IMR-90 (cell line): ENCODE results near the gene HOXB1. TPM values are rescaled to one million over a fixed set of nuclear protein-coding genes. Genes with fewer than 3 reads are reported as not detected.

Experiments used
- ATAC-seq: fragments of 200-7000 bp; cut with Tn5 transposase; 2 replicates; pipeline ENCODE4 v1.9.1; 2020; ENCODE audit warnings: low read depth, mild to moderate bottlenecking, moderate library complexity
- BruUV-seq: library from RNA; stranded (reverse); fragments of 400-500 nt; replicated peaks from 2 replicates; lab custom pipeline; 2021; lab: Mats Ljungman, UMichigan
- CTCF ChIA-PET: fragments of 300-600 bp; formaldehyde crosslinking; extraction: SDS; loops from one replicate; lab custom pipeline; 2021; ENCODE audit warnings: antibody characterized with exemption; lab: Yijun Ruan, JAX
- POLR2A ChIA-PET: fragments of 300-600 bp; sonication (Branson Sonifier 250); formaldehyde crosslinking; loops from one replicate; lab custom pipeline; 2022; ENCODE audit warnings: antibody characterized with exemption; ENCODE audit not compliant: unreplicated experiment; lab: Charles Lee
- DNase-seq: peaks from one replicate; pipeline ENCODE4 v3.0.0; 2013
- H2AFZ ChIP-seq: replicated peaks from 2 replicates; pipeline ENCODE3; 2013; ENCODE audit warnings: low read length, mild to moderate bottlenecking; ENCODE audit not compliant: poor library complexity
- H2AK5ac ChIP-seq: 2 replicates; pipeline ENCODE4 v1.6.1; 2013; ENCODE audit warnings: low read depth, low read length, inconsistent platforms
- H2AK9ac ChIP-seq: replicated peaks from 2 replicates; pipeline ENCODE3; 2013; ENCODE audit warnings: mild to moderate bottlenecking, low read depth, low read length, moderate library complexity; ENCODE audit not compliant: poor library complexity
- H2BK120ac ChIP-seq: 2 replicates; pipeline ENCODE4 v1.6.1; 2013; ENCODE audit warnings: low read depth, low read length, inconsistent platforms
- H2BK15ac ChIP-seq: 3 replicates; pipeline ENCODE4 v1.6.1; 2013; ENCODE audit warnings: low read depth, low read length, inconsistent platforms
- H2BK20ac ChIP-seq: 2 replicates; pipeline ENCODE4 v1.6.1; 2013; ENCODE audit warnings: low read depth, mild to moderate bottlenecking, inconsistent platforms, low read length, moderate library complexity
- H2BK5ac ChIP-seq: 2 replicates; pipeline ENCODE4 v1.6.1; 2013; ENCODE audit warnings: mild to moderate bottlenecking, low read depth, low read length, inconsistent platforms; ENCODE audit not compliant: poor library complexity, severe bottlenecking
- H3K14ac ChIP-seq: replicated peaks from 2 replicates; pipeline ENCODE4 v1.6.1; 2013; ENCODE audit warnings: low read depth, low read length, inconsistent platforms
- H3K18ac ChIP-seq: 2 replicates; pipeline ENCODE4 v1.6.1; 2013; ENCODE audit warnings: low read depth, low read length, control low read depth
- H3K23ac ChIP-seq: 2 replicates; pipeline ENCODE4 v1.6.1; 2013; ENCODE audit warnings: low read depth, low read length, inconsistent platforms
- H3K27ac ChIP-seq: 2 replicates; pipeline ENCODE4 v1.5.1; 2013; ENCODE audit warnings: mild to moderate bottlenecking, control low read depth, low read length; ENCODE audit not compliant: insufficient read depth
- H3K27me3 ChIP-seq: 2 replicates; pipeline ENCODE4 v1.6.1; 2013; ENCODE audit warnings: low read length; ENCODE audit not compliant: control insufficient read depth, insufficient read depth
- H3K36me3 ChIP-seq: 2 replicates; pipeline ENCODE4 v1.6.1; 2013; ENCODE audit warnings: low read length, mixed read lengths; ENCODE audit not compliant: control insufficient read depth, insufficient read depth
- H3K4ac ChIP-seq: 2 replicates; pipeline ENCODE4 v1.6.1; 2013; ENCODE audit warnings: low read depth, low read length, inconsistent platforms
- H3K4me1 ChIP-seq: 2 replicates; pipeline ENCODE4 v1.6.1; 2013; ENCODE audit warnings: low read length, mixed read lengths; ENCODE audit not compliant: control insufficient read depth, insufficient read depth
- H3K4me2 ChIP-seq: 2 replicates; pipeline ENCODE4 v1.6.1; 2013; ENCODE audit warnings: low read depth, mild to moderate bottlenecking, control low read depth, low read length, moderate library complexity
- H3K4me3 ChIP-seq: 2 replicates; pipeline ENCODE4 v1.5.1; 2013; ENCODE audit warnings: low read depth, mild to moderate bottlenecking, control low read depth, low read length, moderate library complexity; ENCODE audit not compliant: insufficient read depth
- H3K56ac ChIP-seq: 2 replicates; pipeline ENCODE4 v1.6.1; 2013; ENCODE audit warnings: low read length, inconsistent platforms; ENCODE audit not compliant: insufficient read depth; ENCODE audit errors: extremely low read depth
- H3K79me1 ChIP-seq, 2 experiments: 2 replicates each; pipeline ENCODE4 v1.6.1; 2013; ENCODE audit warnings: low read length in 2 of 2, inconsistent platforms in 1 of 2, low read depth in 1 of 2
- H3K9ac ChIP-seq: 2 replicates; pipeline ENCODE4 v1.6.1; 2013; ENCODE audit warnings: low read depth, low read length, control low read depth
- H3K9me1 ChIP-seq: 2 replicates; pipeline ENCODE4 v1.6.1; 2013; ENCODE audit warnings: low read length, inconsistent platforms; ENCODE audit not compliant: insufficient read depth
- H3K9me3 ChIP-seq: 2 replicates; pipeline ENCODE4 v1.6.1; 2013; ENCODE audit warnings: low read length; ENCODE audit not compliant: control insufficient read depth, insufficient read depth
- H4K20me1 ChIP-seq: 2 replicates; pipeline ENCODE4 v1.6.1; 2013; ENCODE audit warnings: low read length, inconsistent platforms; ENCODE audit not compliant: insufficient read depth
- H4K5ac ChIP-seq: 2 replicates; pipeline ENCODE4 v1.6.1; 2013; ENCODE audit warnings: mild to moderate bottlenecking, low read depth, low read length, control low read depth
- H4K8ac ChIP-seq, 2 experiments: 2 replicates each; pipeline ENCODE4 v1.6.1; 2013; ENCODE audit warnings: low read depth in 2 of 2, low read length in 2 of 2, control low read depth in 1 of 2, inconsistent platforms in 1 of 2
- H4K91ac ChIP-seq: 2 replicates; pipeline ENCODE4 v1.6.1; 2013; ENCODE audit warnings: low read depth, low read length, inconsistent platforms; ENCODE audit not compliant: insufficient read depth
- BHLHE40 ChIP-seq: fragments of 150-350 bp; IDR thresholded peaks from 2 replicates; pipeline ENCODE4 v1.6.1; 2016; ENCODE audit warnings: mild to moderate bottlenecking, low read depth, low read length
- CEBPB ChIP-seq: IDR thresholded peaks from 2 replicates; pipeline ENCODE4 v1.6.1; 2012; ENCODE audit warnings: low read depth, low read length, improper control_type of control experiment
- CHD1 ChIP-seq: IDR thresholded peaks from 2 replicates; pipeline ENCODE4 v1.6.1; 2012; ENCODE audit warnings: low read depth, low read length, improper control_type of control experiment
- CTCF ChIP-seq: conservative IDR thresholded peaks from 2 replicates; pipeline ENCODE4 v1.5.1; 2012; ENCODE audit warnings: mild to moderate bottlenecking, low read depth, low read length, improper control_type of control experiment
- FOS ChIP-seq: fragments of 150-350 bp; IDR thresholded peaks from 2 replicates; pipeline ENCODE4 v1.6.1; 2016; ENCODE audit warnings: low read depth, low read length
- MAFK ChIP-seq: IDR thresholded peaks from 2 replicates; pipeline ENCODE4 v1.6.1; 2012; ENCODE audit warnings: low read depth, low read length, improper control_type of control experiment
- MAZ ChIP-seq: IDR thresholded peaks from 2 replicates; pipeline ENCODE4 v1.6.1; 2012; ENCODE audit warnings: low read depth, mild to moderate bottlenecking, low read length, improper control_type of control experiment, moderate library complexity, borderline replicate concordance
- POLR2A ChIP-seq: IDR thresholded peaks from 2 replicates; pipeline ENCODE4 v1.6.1; 2012; ENCODE audit warnings: mild to moderate bottlenecking, low read depth, low read length
- RCOR1 ChIP-seq: IDR thresholded peaks from 2 replicates; pipeline ENCODE4 v1.6.1; 2012; ENCODE audit warnings: mild to moderate bottlenecking, low read length, improper control_type of control experiment; ENCODE audit not compliant: insufficient replicate concordance
- RFX5 ChIP-seq: IDR thresholded peaks from 2 replicates; pipeline ENCODE4 v1.8.0; 2012; ENCODE audit warnings: low read depth, mild to moderate bottlenecking, low read length, moderate library complexity
- SMC3 ChIP-seq: fragments of 150-350 bp; IDR thresholded peaks from 2 replicates; pipeline ENCODE4 v1.6.1; 2016; ENCODE audit warnings: low read depth, mild to moderate bottlenecking, antibody characterized with exemption, low read length, moderate library complexity
- USF2 ChIP-seq: fragments of 150-350 bp; IDR thresholded peaks from 2 replicates; pipeline ENCODE4 v1.6.1; 2017; ENCODE audit warnings: mild to moderate bottlenecking, antibody characterized with exemption, low read length, low read depth
- WGBS, 2 experiments: methylation state at CpG; one replicate each; pipeline versions ENCODE4 v1.1.5 to v1.1.7; 2013; ENCODE audit warnings: missing lambda C conversion rate in 2 of 2; ENCODE audit not compliant: insufficient read length in 1 of 2; ENCODE audit errors: extremely low coverage in 2 of 2; 5-methylcytosine and 5-hydroxymethylcytosine counted together
- dilution Hi-C: fragments of 300-500 bp; cut with HindIII; formaldehyde crosslinking; loops from one replicate; pipeline ENCODE4 v1.14.3; 2018; ENCODE audit warnings: low sequenced_read_pairs; ENCODE audit not compliant: unreplicated experiment
- in situ Hi-C: fragments of 300-500 bp; cut with MboI; formaldehyde crosslinking; loops from 3 replicates; pipeline ENCODE4 v1.14.3; 2019; ENCODE audit warnings: low sequenced_read_pairs, inconsistent platforms, mixed read lengths
- intact Hi-C: fragments of 100-400 bp; cut with micrococcal nuclease; formaldehyde crosslinking; loops from 2 replicates; pipeline ENCODE4 v1.10.0; 2022
- polyA plus RNA-seq, 3 experiments: library from polyadenylated mRNA; depleted of rRNA; stranded (reverse); fragments of >200 nt; gene quantifications; 2 replicates each; pipeline ENCODE4 v1.2.3, GENCODE V29; 2012; ENCODE audit warnings: low replicate concordance in 1 of 3
- total RNA-seq: library from RNA; depleted of rRNA; stranded (reverse); fragments of >200 nt; gene quantifications from 2 replicates; pipeline ENCODE4 v1.2.3, GENCODE V29; 2012
- TF ChIP-seq, protein P1 (sequence below): fragments of 150-350 bp; IDR thresholded peaks from 2 replicates; pipeline ENCODE4 v1.6.1; 2016; ENCODE audit warnings: low read depth, mild to moderate bottlenecking, low read length, moderate library complexity, borderline replicate concordance

HOXB1 gene
- total and polyA plus RNA-seq, 2 of the 4 experiments (the other 2 are of a cell fraction) = not detected

- intact Hi-C loops (no loop called here), dilution Hi-C loops (no loop called here), in situ Hi-C loops (no loop called here)
- peak overlapping the region; percentile 93 for H3K27ac ChIP-seq
- peak overlapping the region; percentile 88 for H3K4me2 ChIP-seq
- H2AFZ ChIP-seq = no peak overlapping the region
- H3K36me3 ChIP-seq = peaks cover 37% of the 10 kb centered on the region; the same call in 1 of the 2 replicates
- H2BK5ac ChIP-seq = peak overlapping the region; percentile 80
- peak overlapping the region; percentile 38 for H3K18ac ChIP-seq
- no peaks in the 10 kb centered on the region for H3K27me3 ChIP-seq
- BruUV-seq = no TSS peak
- H2AK9ac ChIP-seq = peak overlapping the region; percentile 88
- H3K9me1 ChIP-seq = peaks cover 20% of the 10 kb centered on the region
- ChIA-PET POLR2A (no interaction called here), CTCF (interaction anchor here (1.4 kb wide), 1 partner anchor 69 kb away, joined by 3 read pairs; no protein-coding TSS in a partner anchor)
- H2BK20ac ChIP-seq = peak overlapping the region; percentile 60
- peak; percentile 68 for DNase-seq
- peaks cover 79% of the 10 kb centered on the region for H3K4me1 ChIP-seq
- peak overlapping the region; percentile 78 for H3K9ac ChIP-seq
- no peak for ATAC-seq
- H2AK5ac ChIP-seq = peak overlapping the region; percentile 76
- H4K91ac ChIP-seq = peak overlapping the region; percentile 70
- peak overlapping the region; percentile 38 to 73 for H4K8ac ChIP-seq
- H3K14ac ChIP-seq = peak overlapping the region; percentile 91
- peak overlapping the region; percentile 65; the same call in 1 of the 2 replicates for H3K56ac ChIP-seq
- peak overlapping the region; percentile 71 for H2BK120ac ChIP-seq
- peak overlapping the region; percentile 19; the same call in 1 of the 2 replicates for H4K5ac ChIP-seq
- H3K4ac ChIP-seq = peak overlapping the region; percentile 91
- H3K23ac ChIP-seq = peak overlapping the region; percentile 96
- H3K79me1 ChIP-seq = peaks cover 0 to 24% of the 10 kb centered on the region in 2 experiments; a peak in 1 of 4 replicates
- no peaks in the 10 kb centered on the region for H3K9me3 ChIP-seq
- peaks cover 30% of the 10 kb centered on the region for H4K20me1 ChIP-seq
- no peak overlapping the region; the same call in 1 of the 2 replicates for H3K4me3 ChIP-seq
- WGBS, 2 experiments = 27% methylated on average over 2 of the region's 15 CpGs; no CpG with 5 or more reads in 1 of the 2 experiments
- peak overlapping the region; percentile 4; the same call in 2 of the 3 replicates for H2BK15ac ChIP-seq
- TF ChIP-seq RCOR1 = no peak
- peak; percentile 46 for TF ChIP-seq CTCF
- no peak for TF ChIP-seq CHD1
- no peak for TF ChIP-seq RFX5
- no peak for TF ChIP-seq CEBPB
- no peak for TF ChIP-seq FOS
- no peak for TF ChIP-seq MAFK
- no peak for TF ChIP-seq BHLHE40
- no peak; the same call in 1 of the 2 replicates for TF ChIP-seq MAZ
- TF ChIP-seq POLR2A = no peak
- TF ChIP-seq, protein P1, sequence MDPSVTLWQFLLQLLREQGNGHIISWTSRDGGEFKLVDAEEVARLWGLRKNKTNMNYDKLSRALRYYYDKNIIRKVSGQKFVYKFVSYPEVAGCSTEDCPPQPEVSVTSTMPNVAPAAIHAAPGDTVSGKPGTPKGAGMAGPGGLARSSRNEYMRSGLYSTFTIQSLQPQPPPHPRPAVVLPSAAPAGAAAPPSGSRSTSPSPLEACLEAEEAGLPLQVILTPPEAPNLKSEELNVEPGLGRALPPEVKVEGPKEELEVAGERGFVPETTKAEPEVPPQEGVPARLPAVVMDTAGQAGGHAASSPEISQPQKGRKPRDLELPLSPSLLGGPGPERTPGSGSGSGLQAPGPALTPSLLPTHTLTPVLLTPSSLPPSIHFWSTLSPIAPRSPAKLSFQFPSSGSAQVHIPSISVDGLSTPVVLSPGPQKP = no peak
- TF ChIP-seq SMC3 = 0 out of 2 replicates have a peak, but pooled peaks have one; percentile 8
- no peak for TF ChIP-seq USF2
These were observed 31.3 kb upstream of the HOXB1 start for GRCh38 chr17:48561884-48562810.
